Activated CD8-positive, alpha-beta memory T cell treated with anti-CD3 and anti-CD28 coated beads for 4 hours (primary cell): ENCODE measurements around the gene ADAMTSL2.

Experiments
- DNase-seq, 2 donors: peaks; one replicate each; pipeline ENCODE4 v3.0.0-alpha.2; 2020; ENCODE audit warnings: low read depth in 2 of 2

Gene ADAMTSL2

GRCh38 chr9:133499892-133500270, 34.6 kb upstream of the ADAMTSL2 start:
- DNase-seq: no peak

GRCh38 chr9:133502112-133502511, 32.4 kb upstream of the ADAMTSL2 start:
- no peak for DNase-seq

GRCh38 chr9:133505186-133505830, 29.2 kb upstream of the ADAMTSL2 start:
- no peak for DNase-seq

DNA sequence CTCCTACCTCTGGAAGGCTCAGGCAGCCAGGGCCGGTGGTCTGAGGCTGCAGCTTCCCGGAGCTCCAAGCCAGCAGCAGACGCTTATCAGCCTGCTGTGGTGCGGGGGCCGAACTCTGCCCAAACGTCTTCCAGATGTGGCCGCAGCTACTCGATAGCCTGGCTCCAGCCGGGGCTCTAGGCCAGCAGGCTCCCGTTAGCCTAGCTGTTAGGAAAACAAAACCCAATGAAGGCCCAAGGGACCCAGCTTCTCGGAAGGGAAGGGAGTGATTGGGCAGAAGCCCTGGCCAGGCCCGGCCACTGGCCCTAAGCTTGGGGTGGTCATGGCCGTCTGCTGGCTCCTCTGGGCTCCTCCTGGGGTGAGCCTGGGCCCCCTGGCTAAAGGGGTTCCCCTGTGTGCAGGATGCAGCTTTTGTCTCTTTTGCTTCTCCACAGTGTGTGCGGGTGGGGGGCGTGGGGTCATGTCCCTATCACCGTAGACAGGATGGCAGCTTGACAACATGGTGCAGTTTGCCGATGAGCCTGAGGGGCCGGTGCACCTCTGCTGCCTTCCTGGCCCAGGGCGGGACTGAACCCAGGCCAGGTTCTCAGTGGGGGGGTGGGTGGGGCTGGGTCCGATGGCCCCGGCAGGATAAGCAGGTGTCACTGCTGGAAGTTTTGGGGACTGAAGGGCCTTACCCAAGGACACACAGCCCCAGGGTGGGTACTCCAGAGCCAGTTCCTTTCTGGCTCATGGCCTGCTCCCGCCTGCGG, 28.4 kb upstream of the ADAMTSL2 start:
- DNase-seq: no peak

GRCh38 chr9:133506653-133507038, 27.9 kb upstream of the ADAMTSL2 start:
- DNase-seq: no peak

DNA sequence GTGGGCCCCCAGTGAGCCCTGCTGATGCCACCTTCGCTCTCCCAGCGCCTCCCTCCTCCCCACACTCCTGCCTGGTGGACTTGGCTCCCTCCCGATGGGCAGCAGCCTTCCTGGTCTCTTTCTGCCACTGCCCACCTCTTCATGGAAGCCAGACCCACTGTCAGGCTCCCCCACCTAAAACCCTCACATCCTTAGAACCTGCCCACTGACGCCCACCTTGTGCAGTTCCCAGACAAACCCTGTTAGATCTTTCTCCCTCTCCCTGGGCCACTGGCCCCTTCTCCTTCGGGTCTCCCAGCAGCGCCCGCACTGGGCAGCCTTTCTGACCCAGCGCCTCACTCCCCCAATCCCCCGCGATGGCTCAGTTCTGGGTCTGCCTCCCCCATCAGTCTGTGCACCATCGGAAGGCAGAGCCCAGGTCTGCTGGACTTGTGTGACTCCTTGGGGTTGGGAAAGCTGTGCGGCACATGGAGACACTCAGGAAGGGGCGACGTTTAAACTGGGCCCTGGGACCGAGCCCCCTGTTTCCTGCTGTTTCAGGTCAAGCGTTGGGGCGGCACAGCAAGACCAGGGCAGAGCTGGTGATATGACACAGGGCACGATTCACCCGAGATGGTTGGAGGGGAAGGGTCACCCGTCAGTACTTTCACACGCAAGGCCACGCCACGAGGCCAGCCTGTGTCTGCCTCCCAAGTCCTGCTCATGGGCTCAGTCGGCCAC, 27.1 kb upstream of the ADAMTSL2 start:
- DNase-seq: no peak

DNA sequence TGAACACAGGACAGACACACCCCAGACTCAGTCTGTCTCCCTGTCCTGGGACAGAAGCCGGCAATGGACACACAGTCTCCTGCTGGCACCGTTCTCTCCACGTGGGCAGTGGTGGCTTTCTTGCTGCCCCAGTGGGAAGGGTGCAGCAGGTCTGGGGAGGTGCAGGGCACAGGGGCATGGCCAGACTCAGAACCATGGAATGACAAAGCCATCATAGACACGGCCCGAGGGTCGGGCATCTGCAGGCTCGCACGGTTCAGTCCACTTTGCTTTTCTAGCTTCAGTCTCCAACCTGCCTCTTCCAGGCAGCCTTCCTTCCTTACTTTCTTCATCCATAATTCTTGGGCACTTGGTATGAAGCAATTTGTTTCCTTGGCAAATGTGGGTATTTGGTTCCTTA, 26.5 kb upstream of the ADAMTSL2 start:
- DNase-seq: no peak

DNA sequence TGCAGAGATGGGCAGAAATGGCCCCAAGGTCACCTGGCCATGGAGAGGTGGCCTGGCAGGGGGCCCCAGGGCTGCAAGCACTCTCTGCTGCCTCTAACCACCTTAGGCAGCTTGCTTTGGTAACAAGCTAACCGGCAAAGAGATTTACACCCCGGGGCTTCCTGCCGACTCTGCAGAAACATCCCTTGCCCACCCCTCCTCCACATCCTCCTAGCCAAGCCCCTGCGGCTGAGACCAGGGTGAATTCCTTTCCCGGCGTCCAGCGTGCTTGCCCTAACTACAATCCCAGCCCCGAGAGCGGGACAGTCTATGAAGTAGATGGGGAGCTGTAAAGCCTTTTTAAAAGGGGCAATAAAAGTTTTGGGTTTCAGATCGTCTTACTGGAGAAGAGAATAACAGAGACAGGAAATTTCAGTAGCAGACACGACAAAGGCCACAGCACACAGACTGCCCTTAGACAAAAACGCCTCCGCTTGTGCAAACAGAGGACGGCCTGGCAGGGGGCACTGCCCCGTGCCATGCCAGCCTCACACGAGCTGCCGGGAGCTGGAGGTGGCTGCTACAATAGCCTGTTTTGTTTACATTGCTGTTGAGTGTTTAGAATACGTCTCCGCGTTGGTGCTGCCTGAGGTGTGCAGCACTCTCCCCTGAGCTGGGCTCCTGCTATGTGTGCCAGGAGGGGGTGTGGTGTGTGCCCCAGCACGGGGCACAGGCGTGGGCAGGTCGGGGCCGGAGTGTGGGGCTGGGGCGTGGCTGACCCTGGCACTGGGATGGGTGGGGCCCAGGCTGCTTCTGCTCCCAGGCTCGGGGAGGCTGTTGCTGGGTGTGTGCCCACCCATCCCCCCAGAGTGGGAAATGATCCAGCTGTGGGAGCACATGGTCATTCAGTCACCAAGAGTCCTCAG, 25.1 kb upstream of the ADAMTSL2 start:
- DNase-seq: no peak

- DNase-seq: no peak
These were observed 23.5 kb upstream of the ADAMTSL2 start for GRCh38 chr9:133510926-133511505.

DNA sequence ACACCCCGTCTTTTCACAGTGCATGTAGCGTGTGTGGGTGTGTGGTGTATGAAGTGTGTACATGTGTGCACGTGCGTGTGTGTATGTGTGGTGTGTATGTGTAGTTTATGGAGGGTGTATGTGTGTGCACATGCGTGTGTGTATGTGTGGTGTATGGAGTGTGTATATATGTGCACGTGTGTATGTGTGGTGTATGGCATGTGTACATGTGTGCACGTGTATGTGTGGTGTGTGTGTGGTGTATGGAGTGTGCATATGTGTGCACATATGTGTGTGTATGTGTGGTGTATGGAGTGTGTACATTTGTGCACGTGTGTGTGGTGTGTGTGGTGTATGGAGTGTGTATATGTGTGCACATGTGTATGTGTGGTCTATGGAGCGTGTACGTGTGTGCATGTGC, 22.9 kb upstream of the ADAMTSL2 start:
- no peak for DNase-seq

- no peak for DNase-seq
These were observed 22.0 kb upstream of the ADAMTSL2 start for GRCh38 chr9:133512253-133513213.

- DNase-seq: no peak
These were observed 21.0 kb upstream of the ADAMTSL2 start for GRCh38 chr9:133513214-133514100.

- DNase-seq: no peak
These were observed 19.9 kb upstream of the ADAMTSL2 start for GRCh38 chr9:133514460-133515239.

DNA sequence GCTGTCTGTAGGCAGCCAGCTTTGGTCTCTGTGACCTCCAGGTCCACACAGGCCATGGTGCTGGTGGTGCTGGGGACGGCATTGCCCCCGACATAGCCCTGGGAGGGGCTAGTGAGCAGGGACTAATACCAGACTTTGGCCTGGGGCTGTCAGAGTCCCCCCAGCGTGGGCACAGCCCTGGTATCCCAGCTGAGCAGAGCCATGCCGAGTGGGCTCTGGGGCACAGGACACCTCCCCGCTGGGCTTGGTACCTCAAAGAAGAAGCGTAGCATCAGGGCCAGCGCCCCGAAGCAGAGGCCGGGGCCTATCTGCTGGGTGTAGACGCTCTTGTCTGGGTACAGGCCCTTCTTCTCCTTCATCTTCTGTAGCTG, 19.3 kb upstream of the ADAMTSL2 start:
- DNase-seq: no peak

DNA sequence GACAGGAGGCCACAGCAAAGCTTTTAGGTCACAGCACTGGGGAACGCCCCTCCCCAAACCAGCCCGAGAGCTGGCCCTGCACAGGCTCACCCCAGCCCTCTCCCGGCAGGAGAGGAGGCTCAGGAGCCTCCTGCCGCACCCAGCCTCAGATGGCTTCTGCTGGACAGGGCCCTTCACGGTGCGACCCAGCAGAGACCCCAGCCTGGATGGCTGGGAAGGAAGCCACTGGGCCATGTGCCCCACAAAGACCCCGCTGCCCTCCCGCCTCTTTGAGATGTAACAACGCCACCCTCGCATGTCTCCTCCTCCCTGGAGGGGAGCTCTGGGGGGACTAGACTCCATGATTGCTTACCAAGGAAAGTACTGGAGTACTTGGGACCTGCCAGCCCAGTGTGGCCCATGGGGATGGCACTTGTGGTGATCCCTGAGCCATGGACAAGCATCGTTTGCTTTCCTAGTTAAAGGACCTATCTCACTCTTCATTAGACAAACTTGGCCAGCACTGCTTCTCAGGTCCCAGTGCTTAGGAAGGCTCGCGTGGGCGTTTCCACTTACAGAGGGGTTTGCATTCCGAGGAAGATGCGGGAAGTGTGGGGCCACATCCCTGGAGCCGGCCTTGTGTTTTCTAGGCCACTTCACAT, 18.8 kb upstream of the ADAMTSL2 start:
- no peak for DNase-seq

DNA sequence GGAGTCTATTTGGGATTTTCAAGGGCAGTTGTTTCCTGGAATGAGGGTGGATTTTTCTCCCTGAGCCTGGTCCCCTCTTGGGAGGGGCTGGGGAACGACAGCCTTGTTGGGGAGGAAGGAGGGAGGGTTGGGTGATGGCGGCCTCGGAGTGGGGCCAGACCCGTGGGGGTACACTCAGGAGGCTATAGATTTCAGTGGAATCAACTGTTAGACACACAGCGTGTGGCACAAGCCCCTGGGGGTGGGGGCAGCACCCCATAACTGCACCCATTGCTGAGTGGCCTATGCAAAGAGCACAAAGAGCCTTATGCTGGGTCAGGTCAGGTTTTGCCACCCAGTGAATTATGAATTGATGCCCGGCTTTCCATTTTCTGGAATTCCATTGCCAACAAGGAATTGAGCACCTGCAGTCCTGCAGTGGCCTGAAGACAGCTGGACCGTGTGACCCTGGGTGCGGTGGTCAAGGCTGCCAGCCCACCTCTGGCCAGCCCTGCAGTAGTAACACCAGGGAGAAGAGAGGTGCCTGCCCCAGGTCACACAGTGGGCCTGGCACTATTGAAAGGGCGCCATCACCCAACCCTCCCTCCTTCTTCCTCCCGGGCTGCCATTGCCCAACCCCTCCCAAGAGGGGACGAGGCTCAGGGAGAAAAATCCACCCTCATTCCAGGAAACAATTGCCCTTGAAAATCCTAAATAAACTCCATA, 18.1 kb upstream of the ADAMTSL2 start:
- no peak for DNase-seq

DNA sequence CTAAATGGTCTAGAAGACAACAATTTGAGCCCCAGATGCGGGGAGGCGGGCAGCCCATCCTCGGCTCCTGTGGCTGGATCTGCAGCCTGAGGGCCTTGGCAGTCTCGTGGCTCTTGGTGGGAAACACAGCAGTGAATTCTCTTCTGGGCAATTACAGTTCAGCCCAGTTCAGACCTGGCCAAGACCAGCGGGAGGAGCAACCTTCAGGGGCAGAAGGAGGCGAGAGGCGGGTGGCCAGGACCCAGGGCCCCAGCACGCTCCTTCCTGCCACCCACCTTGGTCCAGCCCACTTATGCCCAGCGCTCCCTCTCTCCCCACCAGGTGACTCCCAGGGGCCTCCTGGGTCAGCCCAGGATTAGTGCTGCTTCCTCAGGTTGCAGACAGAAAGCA, 17.5 kb upstream of the ADAMTSL2 start:
- DNase-seq: no peak

GRCh38 chr9:133517711-133518110, 16.8 kb upstream of the ADAMTSL2 start:
- no peak for DNase-seq
